NCI-H1694 treated with DMSO at 0.1 percent for 48 hours (cell line): ENCODE measurements around the gene EMILIN3.
"Not testable (repeated sequence)": the region's sequence is repeated elsewhere in the genome, so short reads cannot be mapped to it uniquely, and the experiment has no call there.

Experiments used
- DNase-seq: peaks from one replicate; lab custom pipeline; 2025; lab: John Stamatoyannopoulos, UW

EMILIN3 gene

GRCh38 chr20:41316602-41317545 is 49.7 kb downstream of the EMILIN3 start:
- no peak for DNase-seq

DNA sequence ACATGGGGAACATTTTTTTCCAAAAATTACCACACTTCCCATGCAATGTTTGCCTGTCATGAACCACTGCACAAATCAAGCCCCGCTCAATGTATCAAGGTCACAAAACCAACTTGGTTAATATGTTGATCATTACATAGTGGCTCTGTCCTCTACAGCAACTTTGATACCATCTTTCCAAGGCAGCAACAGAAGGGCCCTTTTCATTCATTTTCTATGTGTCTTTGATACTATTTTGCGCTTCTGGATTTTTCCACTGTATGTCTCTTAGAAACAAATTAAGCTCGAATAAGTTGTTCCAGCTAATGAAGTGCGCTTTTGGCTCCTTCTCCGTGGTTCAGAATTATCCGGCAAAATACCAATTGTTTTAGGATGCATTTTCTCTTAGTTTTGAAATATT is 50.6 kb downstream of the EMILIN3 start:
- no peak for DNase-seq

GRCh38 chr20:41314386-41314785 is 52.2 kb downstream of the EMILIN3 start:
- DNase-seq, result no peak

DNA sequence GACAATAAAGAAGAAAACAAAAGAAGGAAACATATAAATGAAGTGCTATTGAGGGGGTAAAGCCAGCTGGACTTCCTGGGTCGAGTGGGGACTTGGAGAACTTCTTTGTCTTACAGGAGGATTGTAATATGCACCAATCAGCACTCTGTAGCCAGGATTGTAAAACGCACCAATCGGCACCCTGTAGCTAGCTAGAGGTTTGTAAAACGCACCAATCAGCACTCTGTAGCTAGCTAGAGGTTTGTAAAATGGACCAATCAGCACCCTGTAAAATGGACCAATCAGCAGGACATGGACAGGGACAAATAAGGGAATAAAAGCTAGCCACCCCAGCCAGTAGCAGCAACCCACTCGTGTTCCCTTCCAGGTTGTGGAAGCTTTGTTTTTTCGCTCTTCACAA is 54.6 kb downstream of the EMILIN3 start:
- not testable (repeated sequence) for DNase-seq
